Subcutaneous adipose tissue (tissue), 4 donors: ENCODE results near the gene RASGRF2. TPM values are rescaled to one million over a fixed set of nuclear protein-coding genes. Genes with fewer than 3 reads are reported as not detected.

ENCODE experiments used
- total RNA-seq, 4 donors: library from RNA; depleted of rRNA; stranded (reverse); fragments of >200 nt; gene quantifications; one replicate each; pipeline ENCODE4 v1.1.0, GENCODE V29; 2016
- TF ChIP-seq, protein P1 (sequence below): fragments of 450-650 bp; IDR thresholded peaks from one replicate; pipeline ENCODE4 v1.5.1; 2016; ENCODE audit warnings: low read depth, mild to moderate bottlenecking, control low read depth, antibody characterized with exemption, moderate library complexity

The RASGRF2 gene
- total RNA-seq, 4 donors from 2014 or later = 6.6 to 34.9 (median 20.2) TPM

DNA sequence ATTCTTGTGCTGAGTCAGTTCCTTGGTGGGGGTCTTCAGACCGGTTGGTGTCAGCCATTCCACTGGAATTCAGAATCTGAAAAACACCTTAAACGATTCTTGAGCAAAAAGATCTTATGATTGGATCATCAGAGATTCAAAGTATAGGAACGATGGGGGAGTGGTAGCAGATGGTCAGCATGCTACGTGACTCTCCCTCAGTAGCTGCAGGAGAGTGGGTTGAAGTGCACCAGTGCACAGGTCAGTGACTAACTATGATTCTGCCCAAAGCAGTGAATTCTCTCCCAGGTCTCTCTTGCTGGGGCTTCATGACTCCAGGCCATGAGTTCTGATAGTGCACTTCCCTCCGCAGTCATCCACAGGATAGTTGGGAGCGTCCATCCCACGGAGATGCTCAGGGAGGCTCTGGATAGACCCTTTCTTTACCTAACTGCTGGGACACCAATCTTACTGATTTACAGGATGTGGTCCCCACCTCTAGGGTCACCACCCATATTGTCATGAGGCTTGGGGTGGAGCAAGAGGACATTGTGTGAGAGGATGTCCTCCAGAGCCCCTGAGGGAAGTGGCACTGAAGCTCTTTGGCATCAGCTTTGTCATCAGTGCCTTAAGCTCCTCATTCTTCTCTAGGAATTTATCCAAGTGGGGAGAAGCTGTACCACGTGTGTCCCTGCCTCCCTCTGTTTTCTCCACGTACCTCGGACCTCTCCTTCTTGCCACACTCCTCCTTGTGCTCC lies 62.0 kb downstream of the RASGRF2 start:
- TF ChIP-seq, protein P1, sequence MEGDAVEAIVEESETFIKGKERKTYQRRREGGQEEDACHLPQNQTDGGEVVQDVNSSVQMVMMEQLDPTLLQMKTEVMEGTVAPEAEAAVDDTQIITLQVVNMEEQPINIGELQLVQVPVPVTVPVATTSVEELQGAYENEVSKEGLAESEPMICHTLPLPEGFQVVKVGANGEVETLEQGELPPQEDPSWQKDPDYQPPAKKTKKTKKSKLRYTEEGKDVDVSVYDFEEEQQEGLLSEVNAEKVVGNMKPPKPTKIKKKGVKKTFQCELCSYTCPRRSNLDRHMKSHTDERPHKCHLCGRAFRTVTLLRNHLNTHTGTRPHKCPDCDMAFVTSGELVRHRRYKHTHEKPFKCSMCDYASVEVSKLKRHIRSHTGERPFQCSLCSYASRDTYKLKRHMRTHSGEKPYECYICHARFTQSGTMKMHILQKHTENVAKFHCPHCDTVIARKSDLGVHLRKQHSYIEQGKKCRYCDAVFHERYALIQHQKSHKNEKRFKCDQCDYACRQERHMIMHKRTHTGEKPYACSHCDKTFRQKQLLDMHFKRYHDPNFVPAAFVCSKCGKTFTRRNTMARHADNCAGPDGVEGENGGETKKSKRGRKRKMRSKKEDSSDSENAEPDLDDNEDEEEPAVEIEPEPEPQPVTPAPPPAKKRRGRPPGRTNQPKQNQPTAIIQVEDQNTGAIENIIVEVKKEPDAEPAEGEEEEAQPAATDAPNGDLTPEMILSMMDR = no peak

DNA sequence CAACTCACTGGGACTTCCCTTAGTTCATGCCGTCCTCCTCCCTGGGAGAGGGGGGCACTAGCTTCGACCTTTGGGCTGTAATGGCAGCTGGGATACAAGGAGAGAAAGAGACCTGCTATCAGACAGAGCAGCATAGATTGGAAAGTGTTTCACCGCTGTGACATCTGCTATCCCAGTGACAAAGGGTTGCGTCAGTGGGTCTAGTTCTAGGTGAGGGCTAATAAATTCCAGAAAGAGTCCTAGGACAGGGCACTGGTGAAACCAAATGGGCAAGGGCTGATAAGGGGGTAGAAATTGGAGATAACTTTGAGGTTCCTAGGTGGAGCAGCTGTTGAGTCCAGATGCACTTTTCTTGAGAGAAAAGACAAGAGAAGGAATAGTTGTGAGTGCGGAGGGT lies 62.5 kb downstream of the RASGRF2 start:
- TF ChIP-seq, protein P1 = no peak

DNA sequence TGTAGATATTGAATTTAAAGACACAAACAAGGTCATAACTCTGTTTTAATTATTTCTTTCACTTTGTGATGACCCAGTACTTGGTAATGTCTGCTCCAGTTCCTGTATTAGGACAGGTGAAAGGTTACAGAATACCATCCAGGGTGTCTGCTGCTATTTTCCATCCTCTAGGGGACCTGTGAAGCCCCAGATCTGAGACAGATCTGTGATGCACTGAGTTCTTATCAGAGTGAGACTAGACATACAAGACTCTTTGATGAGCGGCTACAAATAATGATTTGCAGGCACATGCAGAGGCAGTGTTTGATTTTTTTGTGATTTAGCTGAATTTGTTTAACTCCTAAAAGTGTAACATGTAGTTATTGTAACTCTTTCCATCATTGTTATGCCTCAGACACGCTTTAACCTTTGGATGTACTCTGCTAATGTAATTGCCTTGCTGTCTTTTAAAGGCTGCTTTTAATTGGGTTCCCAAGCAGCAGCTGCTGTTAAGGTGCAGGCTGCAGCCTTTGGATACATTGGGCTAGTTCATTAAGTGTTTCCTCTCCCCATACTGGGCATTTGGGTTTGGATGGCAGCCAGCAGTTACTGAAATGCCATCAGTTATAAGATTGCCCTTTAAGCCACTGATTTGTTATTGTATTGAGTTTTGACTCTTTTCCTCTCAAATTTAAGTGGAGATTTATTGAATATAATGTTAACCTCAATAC lies 63.3 kb downstream of the RASGRF2 start:
- TF ChIP-seq, protein P1 = no peak

DNA sequence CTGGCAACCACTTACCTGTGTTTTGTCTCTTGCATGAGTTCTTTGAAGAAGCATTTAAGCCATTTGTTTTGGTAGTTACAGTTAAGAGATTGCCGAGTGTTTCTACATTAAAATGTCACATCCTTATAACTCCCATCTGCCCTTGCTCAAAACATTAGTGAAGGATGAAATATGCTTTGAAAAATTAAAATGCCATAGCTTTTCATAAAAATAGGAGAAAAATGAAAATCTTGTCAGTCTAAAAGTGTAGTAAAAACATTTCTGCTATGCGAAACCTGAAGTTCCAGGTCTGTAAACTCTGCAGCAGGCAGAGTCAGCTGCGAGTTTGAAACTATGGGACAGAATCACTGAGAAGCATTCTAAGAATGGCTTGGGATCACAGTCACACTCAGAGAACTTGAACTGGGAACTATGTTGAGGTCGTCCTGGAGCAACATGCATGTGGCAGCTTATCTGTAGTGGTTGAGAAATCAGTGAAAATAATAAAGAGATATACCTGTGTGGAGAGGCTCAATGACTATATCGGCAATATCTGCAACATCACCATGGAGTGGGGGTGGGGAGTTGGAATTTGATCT lies 67.4 kb downstream of the RASGRF2 start:
- TF ChIP-seq, protein P1 = no peak

DNA sequence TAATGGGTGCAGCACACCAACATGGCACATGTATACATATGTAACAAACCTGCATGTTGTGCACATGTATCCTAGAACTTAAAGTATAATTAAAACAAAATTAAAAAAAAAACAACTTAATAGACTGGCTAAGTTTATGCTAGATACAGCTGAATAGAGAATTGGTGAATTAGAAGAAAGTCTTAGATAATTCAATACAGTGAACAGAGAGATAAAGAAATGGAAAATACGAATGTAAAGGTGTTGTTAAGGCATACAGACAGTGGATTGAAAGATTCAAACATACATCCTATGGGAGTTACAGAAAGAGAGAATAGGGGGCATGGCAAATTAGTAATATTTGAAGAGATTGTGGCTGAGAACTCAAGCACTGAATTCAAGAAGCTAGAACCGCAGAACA lies 75.4 kb downstream of the RASGRF2 start:
- TF ChIP-seq, protein P1 = no peak

DNA sequence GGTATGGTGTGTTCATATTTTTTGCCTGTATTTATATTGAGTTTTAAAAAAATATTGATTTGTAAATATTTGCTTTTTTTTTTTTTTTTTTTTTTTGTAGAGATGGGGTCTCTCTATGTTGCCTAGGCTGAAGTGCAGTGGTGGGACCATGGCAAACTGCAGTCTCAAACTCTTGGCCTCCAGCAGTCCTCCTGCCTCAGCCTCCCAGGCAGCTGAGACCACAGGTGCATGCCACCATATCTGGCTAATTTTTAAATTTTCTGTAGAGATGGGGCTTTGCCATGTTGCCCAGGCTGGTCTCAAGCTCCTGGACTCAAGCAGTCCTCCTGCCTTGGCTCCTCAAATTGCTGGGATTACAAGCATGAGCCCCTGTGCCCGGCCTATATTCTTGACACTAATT lies 78.3 kb downstream of the RASGRF2 start:
- TF ChIP-seq, protein P1 = no peak

DNA sequence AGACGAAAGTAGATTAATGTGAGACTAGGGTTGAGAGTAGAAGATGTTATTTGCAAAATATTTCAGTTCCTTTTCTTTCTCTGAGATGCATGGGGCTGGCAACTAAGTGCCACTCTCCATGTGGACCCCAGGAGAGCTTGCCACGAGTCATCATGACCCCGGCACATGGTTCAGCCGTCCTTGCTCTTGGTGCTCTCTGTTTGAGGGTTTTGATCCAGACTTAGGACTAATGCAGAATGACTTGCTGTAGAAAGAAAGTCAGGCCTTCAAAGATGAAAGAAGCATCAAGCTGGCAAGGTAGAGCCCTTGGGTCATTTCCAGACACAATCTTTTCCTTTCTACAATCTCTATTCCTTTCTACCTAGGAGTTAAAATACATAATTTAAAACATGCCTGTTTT lies 84.7 kb downstream of the RASGRF2 start:
- TF ChIP-seq, protein P1 = no peak
